GM23338 (cell line): ENCODE measurements around the gene TARP.

Source experiments
- ATAC-seq: fragments of 200-7000 bp; cut with Tn5 transposase; 3 replicates; pipeline ENCODE4 v1.9.1; 2020
- DNase-seq: peaks from one replicate; pipeline ENCODE4 v3.0.0-alpha.2; 2015; ENCODE audit warnings: low spot score
- H2AFZ ChIP-seq: fragments of 200-600 bp; sonication (generic); 2 replicates; pipeline ENCODE4 v1.8.0; 2016; ENCODE audit warnings: antibody characterized with exemption, mild to moderate bottlenecking, moderate library complexity
- H3F3A ChIP-seq: fragments of 200-600 bp; sonication (generic); replicated peaks from 2 replicates; pipeline ENCODE4 v1.8.0; 2017; ENCODE audit warnings: antibody characterized with exemption, mixed run types, low read depth
- H3K27ac ChIP-seq: fragments of 200-600 bp; sonication (generic); 2 replicates; pipeline ENCODE4 v1.6.1; 2016; ENCODE audit warnings: low read depth
- H3K27me3 ChIP-seq: fragments of 200-600 bp; sonication (generic); 2 replicates; pipeline ENCODE4 v1.8.0; 2016; ENCODE audit warnings: mild to moderate bottlenecking, mixed run types, moderate library complexity; ENCODE audit not compliant: insufficient read depth
- H3K36me3 ChIP-seq: fragments of 200-600 bp; sonication (generic); 2 replicates; pipeline ENCODE4 v1.8.0; 2016; ENCODE audit warnings: mild to moderate bottlenecking; ENCODE audit not compliant: insufficient read depth
- H3K4me1 ChIP-seq: fragments of 200-600 bp; sonication (generic); 2 replicates; pipeline ENCODE4 v1.8.0; 2016; ENCODE audit warnings: mild to moderate bottlenecking, moderate library complexity; ENCODE audit not compliant: insufficient read depth
- H3K4me2 ChIP-seq: fragments of 200-600 bp; sonication (generic); 2 replicates; pipeline ENCODE4 v1.7.1; 2017; ENCODE audit warnings: mixed run types
- H3K4me3 ChIP-seq: fragments of 200-600 bp; sonication (generic); 2 replicates; pipeline ENCODE4 v1.6.1; 2016; ENCODE audit warnings: mixed run types
- H3K79me2 ChIP-seq: fragments of 200-600 bp; sonication (generic); replicated peaks from 2 replicates; pipeline ENCODE4 v1.8.0; 2017; ENCODE audit warnings: mild to moderate bottlenecking; ENCODE audit not compliant: insufficient read depth
- H3K9me2 ChIP-seq: fragments of 200-600 bp; sonication (generic); 2 replicates; pipeline ENCODE4 v1.8.0; 2017; ENCODE audit not compliant: insufficient read depth
- H4K20me1 ChIP-seq: fragments of 200-600 bp; sonication (generic); replicated peaks from 2 replicates; pipeline ENCODE4 v1.8.0; 2017; ENCODE audit warnings: mild to moderate bottlenecking; ENCODE audit not compliant: insufficient read depth
- H3K27ac Mint-ChIP-seq: 2 replicates; pipeline ENCODE4 v1.8.0; 2020; ENCODE audit warnings: inconsistent platforms, mild to moderate bottlenecking, moderate library complexity, mixed read lengths
- H3K27me3 Mint-ChIP-seq: 3 replicates; pipeline ENCODE4 v1.8.0; 2022; ENCODE audit warnings: low read depth, mild to moderate bottlenecking, moderate library complexity, mixed read lengths, inconsistent platforms; ENCODE audit not compliant: insufficient read depth, poor library complexity
- H3K36me3 Mint-ChIP-seq: 3 replicates; pipeline ENCODE4 v1.8.0; 2021; ENCODE audit warnings: low read depth, mild to moderate bottlenecking, inconsistent platforms, moderate library complexity, mixed read lengths
- H3K4me1 Mint-ChIP-seq: 3 replicates; pipeline ENCODE4 v1.8.0; 2020; ENCODE audit warnings: mild to moderate bottlenecking, inconsistent platforms, mixed read lengths
- H3K4me3 Mint-ChIP-seq: 3 replicates; pipeline ENCODE4 v1.8.0; 2021; ENCODE audit warnings: moderate library complexity, mild to moderate bottlenecking, inconsistent platforms, mixed read lengths
- H3K9me3 Mint-ChIP-seq: 3 replicates; pipeline ENCODE4 v1.8.0; 2020; ENCODE audit warnings: moderate library complexity, mild to moderate bottlenecking, inconsistent platforms, mixed read lengths
- CREB1 ChIP-seq: fragments of 250-450 bp; sonication (Bioruptor Pico); IDR thresholded peaks from 2 replicates; pipeline ENCODE4 v1.5.0; 2020; ENCODE audit warnings: low read depth, mild to moderate bottlenecking, moderate library complexity
- CTCF ChIP-seq, 2 experiments: fragments of 200-600 bp in 1 of 2; sonication (generic) in 1 of 2; conservative IDR thresholded peaks; 2 replicates each; pipeline versions ENCODE4 v1.5.1 to v1.6.1; 2016 to 2017; ENCODE audit warnings: antibody characterized with exemption in 2 of 2, low read depth in 2 of 2, mild to moderate bottlenecking in 2 of 2, moderate library complexity in 1 of 2
- EZH2 ChIP-seq: fragments of 200-600 bp; sonication (generic); IDR thresholded peaks from one replicate; pipeline ENCODE4 v1.8.0; 2017; ENCODE audit warnings: antibody characterized with exemption, mild to moderate bottlenecking, low read depth; ENCODE audit not compliant: unreplicated experiment
- EZH2phosphoT487 ChIP-seq: fragments of 200-600 bp; sonication (generic); IDR thresholded peaks from one replicate; pipeline ENCODE4 v1.8.1; 2018; ENCODE audit warnings: antibody characterized with exemption; ENCODE audit not compliant: unreplicated experiment
- JUNB ChIP-seq: IDR thresholded peaks from one replicate; pipeline ENCODE4 v1.6.1; 2016; ENCODE audit warnings: antibody characterized with exemption; ENCODE audit not compliant: unreplicated experiment
- NANOG ChIP-seq: IDR thresholded peaks from 2 replicates; pipeline ENCODE4 v1.6.1; 2016; ENCODE audit warnings: antibody characterized with exemption, borderline replicate concordance
- POLR2AphosphoS5 ChIP-seq: IDR thresholded peaks from 2 replicates; pipeline ENCODE4 v1.6.1; 2016; ENCODE audit warnings: antibody characterized with exemption, low read depth
- STAT1 ChIP-seq: IDR thresholded peaks from one replicate; pipeline ENCODE4 v1.6.1; 2016; ENCODE audit warnings: antibody characterized with exemption; ENCODE audit not compliant: unreplicated experiment
- ZNF114 ChIP-seq: fragments of 250-450 bp; sonication (Bioruptor Pico); IDR thresholded peaks from 2 replicates; pipeline ENCODE4 v1.5.0; 2020; ENCODE audit warnings: mild to moderate bottlenecking, moderate library complexity
- ZNF331 ChIP-seq: fragments of 250-450 bp; sonication (Bioruptor Pico); IDR thresholded peaks from 2 replicates; pipeline ENCODE4 v1.5.0; 2020; ENCODE audit warnings: low read depth, mild to moderate bottlenecking, moderate library complexity
- TF ChIP-seq, protein P1 (sequence below): IDR thresholded peaks from one replicate; pipeline ENCODE4 v1.6.1; 2018; ENCODE audit warnings: antibody characterized with exemption; ENCODE audit not compliant: unreplicated experiment
- TF ChIP-seq, protein P2 (sequence below): fragments of 250-450 bp; sonication (Bioruptor Pico); IDR thresholded peaks from 2 replicates; pipeline ENCODE4 v1.5.0; 2020; ENCODE audit warnings: mild to moderate bottlenecking, moderate library complexity
- TF ChIP-seq, protein P3 (sequence below): IDR thresholded peaks from 2 replicates; pipeline ENCODE4 v1.6.1; 2016; ENCODE audit warnings: antibody characterized with exemption

TARP gene

DNA sequence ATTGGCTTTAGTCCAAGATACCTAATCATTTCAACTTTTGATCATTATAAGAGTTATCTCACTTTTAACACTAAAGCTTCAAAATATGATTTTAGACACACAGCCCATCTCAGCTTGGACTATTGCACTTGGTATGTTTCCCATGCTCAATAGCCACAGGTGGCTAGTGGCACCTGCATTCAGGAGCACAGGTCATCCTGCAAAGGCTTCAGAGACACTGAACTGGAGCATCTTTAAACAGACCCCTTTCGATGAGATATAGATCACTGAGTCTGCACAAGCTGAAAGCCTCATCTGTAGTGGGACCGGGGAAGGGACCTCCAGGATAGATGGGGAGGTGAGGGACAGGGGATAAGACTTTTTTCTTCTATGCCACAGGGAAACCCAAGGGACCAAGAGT is 48.5 kb upstream of the TARP start:
- H3K27me3 ChIP-seq = no peaks in the 10 kb centered on the region
- no peak overlapping the region for H3K27ac ChIP-seq
- peaks cover 16% of the 10 kb centered on the region for H3K4me1 ChIP-seq

More for the DNA sequence above, 48.5 kb upstream of the TARP start:
- Histone ChIP-seq H3K4me3 (no peak overlapping the region), H3K4me2 (no peak overlapping the region), H3K36me3 (no peaks in the 10 kb centered on the region), H2AFZ (no peak overlapping the region), H4K20me1 (no peaks in the 10 kb centered on the region), H3K79me2 (no peaks in the 10 kb centered on the region), H3K9me2 (no peaks in the 10 kb centered on the region; the same call in none of the 2 replicates), H3F3A (no peaks in the 10 kb centered on the region)
- Mint-ChIP-seq H3K4me3 (no peak overlapping the region), H3K4me1 (peaks cover 21% of the 10 kb centered on the region), H3K9me3 (no peaks in the 10 kb centered on the region), H3K27me3 (no peaks in the 10 kb centered on the region), H3K27ac (no peak overlapping the region), H3K36me3 (no peaks in the 10 kb centered on the region)
- TF ChIP-seq, protein P1, sequence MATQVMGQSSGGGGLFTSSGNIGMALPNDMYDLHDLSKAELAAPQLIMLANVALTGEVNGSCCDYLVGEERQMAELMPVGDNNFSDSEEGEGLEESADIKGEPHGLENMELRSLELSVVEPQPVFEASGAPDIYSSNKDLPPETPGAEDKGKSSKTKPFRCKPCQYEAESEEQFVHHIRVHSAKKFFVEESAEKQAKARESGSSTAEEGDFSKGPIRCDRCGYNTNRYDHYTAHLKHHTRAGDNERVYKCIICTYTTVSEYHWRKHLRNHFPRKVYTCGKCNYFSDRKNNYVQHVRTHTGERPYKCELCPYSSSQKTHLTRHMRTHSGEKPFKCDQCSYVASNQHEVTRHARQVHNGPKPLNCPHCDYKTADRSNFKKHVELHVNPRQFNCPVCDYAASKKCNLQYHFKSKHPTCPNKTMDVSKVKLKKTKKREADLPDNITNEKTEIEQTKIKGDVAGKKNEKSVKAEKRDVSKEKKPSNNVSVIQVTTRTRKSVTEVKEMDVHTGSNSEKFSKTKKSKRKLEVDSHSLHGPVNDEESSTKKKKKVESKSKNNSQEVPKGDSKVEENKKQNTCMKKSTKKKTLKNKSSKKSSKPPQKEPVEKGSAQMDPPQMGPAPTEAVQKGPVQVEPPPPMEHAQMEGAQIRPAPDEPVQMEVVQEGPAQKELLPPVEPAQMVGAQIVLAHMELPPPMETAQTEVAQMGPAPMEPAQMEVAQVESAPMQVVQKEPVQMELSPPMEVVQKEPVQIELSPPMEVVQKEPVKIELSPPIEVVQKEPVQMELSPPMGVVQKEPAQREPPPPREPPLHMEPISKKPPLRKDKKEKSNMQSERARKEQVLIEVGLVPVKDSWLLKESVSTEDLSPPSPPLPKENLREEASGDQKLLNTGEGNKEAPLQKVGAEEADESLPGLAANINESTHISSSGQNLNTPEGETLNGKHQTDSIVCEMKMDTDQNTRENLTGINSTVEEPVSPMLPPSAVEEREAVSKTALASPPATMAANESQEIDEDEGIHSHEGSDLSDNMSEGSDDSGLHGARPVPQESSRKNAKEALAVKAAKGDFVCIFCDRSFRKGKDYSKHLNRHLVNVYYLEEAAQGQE = no peak
- TF ChIP-seq, protein P2, sequence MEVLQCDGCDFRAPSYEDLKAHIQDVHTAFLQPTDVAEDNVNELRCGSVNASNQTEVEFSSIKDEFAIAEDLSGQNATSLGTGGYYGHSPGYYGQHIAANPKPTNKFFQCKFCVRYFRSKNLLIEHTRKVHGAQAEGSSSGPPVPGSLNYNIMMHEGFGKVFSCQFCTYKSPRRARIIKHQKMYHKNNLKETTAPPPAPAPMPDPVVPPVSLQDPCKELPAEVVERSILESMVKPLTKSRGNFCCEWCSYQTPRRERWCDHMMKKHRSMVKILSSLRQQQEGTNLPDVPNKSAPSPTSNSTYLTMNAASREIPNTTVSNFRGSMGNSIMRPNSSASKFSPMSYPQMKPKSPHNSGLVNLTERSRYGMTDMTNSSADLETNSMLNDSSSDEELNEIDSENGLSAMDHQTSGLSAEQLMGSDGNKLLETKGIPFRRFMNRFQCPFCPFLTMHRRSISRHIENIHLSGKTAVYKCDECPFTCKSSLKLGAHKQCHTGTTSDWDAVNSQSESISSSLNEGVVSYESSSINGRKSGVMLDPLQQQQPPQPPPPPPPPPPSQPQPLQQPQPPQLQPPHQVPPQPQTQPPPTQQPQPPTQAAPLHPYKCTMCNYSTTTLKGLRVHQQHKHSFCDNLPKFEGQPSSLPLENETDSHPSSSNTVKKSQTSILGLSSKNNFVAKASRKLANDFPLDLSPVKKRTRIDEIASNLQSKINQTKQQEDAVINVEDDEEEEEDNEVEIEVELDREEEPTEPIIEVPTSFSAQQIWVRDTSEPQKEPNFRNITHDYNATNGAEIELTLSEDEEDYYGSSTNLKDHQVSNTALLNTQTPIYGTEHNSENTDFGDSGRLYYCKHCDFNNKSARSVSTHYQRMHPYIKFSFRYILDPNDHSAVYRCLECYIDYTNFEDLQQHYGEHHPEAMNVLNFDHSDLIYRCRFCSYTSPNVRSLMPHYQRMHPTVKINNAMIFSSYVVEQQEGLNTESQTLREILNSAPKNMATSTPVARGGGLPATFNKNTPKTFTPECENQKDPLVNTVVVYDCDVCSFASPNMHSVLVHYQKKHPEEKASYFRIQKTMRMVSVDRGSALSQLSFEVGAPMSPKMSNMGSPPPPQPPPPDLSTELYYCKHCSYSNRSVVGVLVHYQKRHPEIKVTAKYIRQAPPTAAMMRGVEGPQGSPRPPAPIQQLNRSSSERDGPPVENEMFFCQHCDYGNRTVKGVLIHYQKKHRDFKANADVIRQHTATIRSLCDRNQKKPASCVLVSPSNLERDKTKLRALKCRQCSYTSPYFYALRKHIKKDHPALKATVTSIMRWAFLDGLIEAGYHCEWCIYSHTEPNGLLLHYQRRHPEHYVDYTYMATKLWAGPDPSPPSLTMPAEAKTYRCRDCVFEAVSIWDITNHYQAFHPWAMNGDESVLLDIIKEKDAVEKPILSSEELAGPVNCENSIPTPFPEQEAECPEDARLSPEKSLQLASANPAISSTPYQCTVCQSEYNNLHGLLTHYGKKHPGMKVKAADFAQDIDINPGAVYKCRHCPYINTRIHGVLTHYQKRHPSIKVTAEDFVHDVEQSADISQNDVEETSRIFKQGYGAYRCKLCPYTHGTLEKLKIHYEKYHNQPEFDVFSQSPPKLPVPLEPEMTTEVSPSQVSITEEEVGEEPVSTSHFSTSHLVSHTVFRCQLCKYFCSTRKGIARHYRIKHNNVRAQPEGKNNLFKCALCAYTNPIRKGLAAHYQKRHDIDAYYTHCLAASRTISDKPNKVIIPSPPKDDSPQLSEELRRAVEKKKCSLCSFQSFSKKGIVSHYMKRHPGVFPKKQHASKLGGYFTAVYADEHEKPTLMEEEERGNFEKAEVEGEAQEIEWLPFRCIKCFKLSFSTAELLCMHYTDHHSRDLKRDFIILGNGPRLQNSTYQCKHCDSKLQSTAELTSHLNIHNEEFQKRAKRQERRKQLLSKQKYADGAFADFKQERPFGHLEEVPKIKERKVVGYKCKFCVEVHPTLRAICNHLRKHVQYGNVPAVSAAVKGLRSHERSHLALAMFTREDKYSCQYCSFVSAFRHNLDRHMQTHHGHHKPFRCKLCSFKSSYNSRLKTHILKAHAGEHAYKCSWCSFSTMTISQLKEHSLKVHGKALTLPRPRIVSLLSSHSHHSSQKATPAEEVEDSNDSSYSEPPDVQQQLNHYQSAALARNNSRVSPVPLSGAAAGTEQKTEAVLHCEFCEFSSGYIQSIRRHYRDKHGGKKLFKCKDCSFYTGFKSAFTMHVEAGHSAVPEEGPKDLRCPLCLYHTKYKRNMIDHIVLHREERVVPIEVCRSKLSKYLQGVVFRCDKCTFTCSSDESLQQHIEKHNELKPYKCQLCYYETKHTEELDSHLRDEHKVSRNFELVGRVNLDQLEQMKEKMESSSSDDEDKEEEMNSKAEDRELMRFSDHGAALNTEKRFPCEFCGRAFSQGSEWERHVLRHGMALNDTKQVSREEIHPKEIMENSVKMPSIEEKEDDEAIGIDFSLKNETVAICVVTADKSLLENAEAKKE (CRISPR knock-in tag) = no peak
- TF ChIP-seq EZH2phosphoT487 = no peak
- TF ChIP-seq CREB1 = no peak
- TF ChIP-seq EZH2 = no peak
- no peak for TF ChIP-seq ZNF114 (CRISPR knock-in tag)
- no peak for TF ChIP-seq NANOG
- TF ChIP-seq JUNB = no peak
- TF ChIP-seq CTCF (conservative IDR thresholded peaks at IDR 0.05; ENCODE audit: low read depth in 2 of 2) = no peak
- TF ChIP-seq POLR2AphosphoS5 = no peak
- TF ChIP-seq ZNF331 (CRISPR knock-in tag) = no peak
- no peak for TF ChIP-seq STAT1
- TF ChIP-seq, protein P3, sequence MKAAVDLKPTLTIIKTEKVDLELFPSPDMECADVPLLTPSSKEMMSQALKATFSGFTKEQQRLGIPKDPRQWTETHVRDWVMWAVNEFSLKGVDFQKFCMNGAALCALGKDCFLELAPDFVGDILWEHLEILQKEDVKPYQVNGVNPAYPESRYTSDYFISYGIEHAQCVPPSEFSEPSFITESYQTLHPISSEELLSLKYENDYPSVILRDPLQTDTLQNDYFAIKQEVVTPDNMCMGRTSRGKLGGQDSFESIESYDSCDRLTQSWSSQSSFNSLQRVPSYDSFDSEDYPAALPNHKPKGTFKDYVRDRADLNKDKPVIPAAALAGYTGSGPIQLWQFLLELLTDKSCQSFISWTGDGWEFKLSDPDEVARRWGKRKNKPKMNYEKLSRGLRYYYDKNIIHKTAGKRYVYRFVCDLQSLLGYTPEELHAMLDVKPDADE = no peak
- ATAC-seq (no peak), DNase-seq (no peak)
